Endothelial cell of umbilical vein (primary cell): ENCODE data around the gene SNCB. TPM values are rescaled to one million over a fixed set of nuclear protein-coding genes. Genes with fewer than 3 reads are reported as not detected.

Experiments used
- BruUV-seq: library from RNA; stranded (reverse); fragments of 400-500 nt; replicated peaks from 2 replicates; lab custom pipeline; 2021; lab: Mats Ljungman, UMichigan
- CTCF ChIA-PET: fragments of 300-600, 350-600 bp; sonication (Branson Sonifier 250); formaldehyde crosslinking; loops from one replicate; lab custom pipeline; 2021; ENCODE audit warnings: antibody characterized with exemption, inconsistent platforms; lab: Charles Lee
- POLR2A ChIA-PET: fragments of 300-600, 350-600 bp; sonication (Branson Sonifier 250); formaldehyde crosslinking; loops from one replicate; lab custom pipeline; 2021; ENCODE audit warnings: antibody characterized with exemption, inconsistent platforms; lab: Charles Lee
- DNase-seq: peaks from one replicate; pipeline ENCODE4 v3.0.0-alpha.2; 2011; ENCODE audit warnings: low read depth, low spot score
- FAIRE-seq: peaks from 2 replicates; lab custom pipeline; 2011; peaks lifted over from hg19 to GRCh38; lab: Jason Lieb, UNC
- H2AFZ ChIP-seq: 2 replicates; pipeline ENCODE4 v1.6.0; 2012; ENCODE audit warnings: low read depth, low read length, control low read depth, inconsistent platforms
- H3K27ac ChIP-seq: 2 replicates; pipeline ENCODE4 v1.5.1; 2011; ENCODE audit warnings: low read depth, mild to moderate bottlenecking, control low read depth, low read length, moderate library complexity; ENCODE audit not compliant: insufficient read depth
- H3K27me3 ChIP-seq, 2 experiments: 2 replicates each; pipeline versions ENCODE4 v1.6.0 to v1.6.1; 2011; ENCODE audit warnings: low read length in 2 of 2, mixed read lengths in 1 of 2; ENCODE audit not compliant: control insufficient read depth in 2 of 2, insufficient read depth in 2 of 2
- H3K36me3 ChIP-seq, 2 experiments: 2 replicates in 1 of 2; 3 replicates in 1 of 2; pipeline ENCODE4 v1.5.1; 2011; ENCODE audit warnings: low read length in 2 of 2, mild to moderate bottlenecking in 1 of 2, moderate library complexity in 1 of 2; ENCODE audit not compliant: control insufficient read depth in 2 of 2, insufficient read depth in 2 of 2; ENCODE audit errors: extremely low read depth in 1 of 2
- H3K4me1 ChIP-seq: 3 replicates; pipeline ENCODE4 v1.5.1; 2011; ENCODE audit warnings: mild to moderate bottlenecking, low read length; ENCODE audit not compliant: control insufficient read depth, insufficient read depth; ENCODE audit errors: extremely low read depth
- H3K4me2 ChIP-seq: 2 replicates; pipeline ENCODE4 v1.6.1; 2011; ENCODE audit warnings: low read length, control low read depth, mixed read lengths; ENCODE audit not compliant: insufficient read depth
- H3K4me3 ChIP-seq, 3 experiments: fragments of 200-600 bp in 1 of 3; sonication (generic), shearing (Covaris generic) in 1 of 3; replicated peaks in 1 of 3; 2 replicates each; pipeline ENCODE4 v1.5.1; 2011 to 2016; ENCODE audit warnings: control low read depth in 3 of 3, low read length in 3 of 3, mild to moderate bottlenecking in 2 of 3, inconsistent platforms in 1 of 3, low read depth in 1 of 3, moderate library complexity in 1 of 3; ENCODE audit not compliant: insufficient read depth in 1 of 3
- H3K79me2 ChIP-seq: 2 replicates; pipeline ENCODE4 v1.6.0; 2012; ENCODE audit warnings: low read length, inconsistent platforms; ENCODE audit not compliant: control insufficient read depth, insufficient read depth
- H3K9ac ChIP-seq: replicated peaks from 2 replicates; pipeline ENCODE3; 2011; ENCODE audit warnings: low read length, control low read depth; ENCODE audit not compliant: insufficient read depth; ENCODE audit errors: extremely low read depth
- H3K9me1 ChIP-seq: replicated peaks from 3 replicates; pipeline ENCODE4 v1.6.0; 2011; ENCODE audit warnings: mild to moderate bottlenecking, low read length; ENCODE audit not compliant: control insufficient read depth, insufficient read depth; ENCODE audit errors: extremely low read depth
- H3K9me3 ChIP-seq: replicated peaks from 2 replicates; pipeline ENCODE4 v1.5.1; 2012; ENCODE audit warnings: low read length, inconsistent platforms; ENCODE audit not compliant: control insufficient read depth, insufficient read depth
- H4K20me1 ChIP-seq: replicated peaks from 2 replicates; pipeline ENCODE3; 2011; ENCODE audit warnings: mild to moderate bottlenecking, low read length; ENCODE audit not compliant: control insufficient read depth, insufficient read depth; ENCODE audit errors: extremely low read depth
- CTCF ChIP-seq, 2 donors: IDR thresholded peaks; 1 replicate in 1 of 2; 2 replicates in 1 of 2; pipeline ENCODE4 v1.5.1; 2011; ENCODE audit warnings: low read length in 2 of 2, mild to moderate bottlenecking in 2 of 2, moderate library complexity in 2 of 2, control low read depth in 1 of 2, inconsistent platforms in 1 of 2, low read depth in 1 of 2; ENCODE audit not compliant: insufficient read depth in 1 of 2; ENCODE audit errors: extremely low read depth in 1 of 2
- EZH2 ChIP-seq: IDR thresholded peaks from 2 replicates; pipeline ENCODE4 v1.6.1; 2012; ENCODE audit warnings: borderline replicate concordance, low read depth, mild to moderate bottlenecking, moderate library complexity, low read length, inconsistent platforms; ENCODE audit not compliant: severe bottlenecking
- FOS ChIP-seq: IDR thresholded peaks from 2 replicates; pipeline ENCODE4 v1.6.1; 2011; ENCODE audit warnings: mild to moderate bottlenecking, low read length, moderate library complexity, borderline replicate concordance; ENCODE audit not compliant: insufficient read depth
- GATA2 ChIP-seq: IDR thresholded peaks from 2 replicates; pipeline ENCODE4 v1.7.0; 2011; ENCODE audit warnings: low read depth, mild to moderate bottlenecking, moderate library complexity, mixed read lengths, low read length; ENCODE audit not compliant: insufficient read length, insufficient read depth
- JUN ChIP-seq: IDR thresholded peaks from 2 replicates; pipeline ENCODE4 v1.6.1; 2011; ENCODE audit warnings: borderline replicate concordance, low read depth; ENCODE audit not compliant: insufficient read length, insufficient read depth
- MAX ChIP-seq: IDR thresholded peaks from 2 replicates; pipeline ENCODE4 v1.6.1; 2011; ENCODE audit not compliant: insufficient read depth, insufficient read length
- MYC ChIP-seq: IDR thresholded peaks from one replicate; pipeline ENCODE4 v1.6.1; 2011; ENCODE audit warnings: mild to moderate bottlenecking, low read depth, low read length
- POLR2A ChIP-seq: IDR thresholded peaks from 2 replicates; pipeline ENCODE4 v1.6.1; 2012; ENCODE audit warnings: low read depth, mild to moderate bottlenecking, control low read depth, low read length
- POLR2AphosphoS5 ChIP-seq: IDR thresholded peaks from 2 replicates; pipeline ENCODE4 v1.6.1; 2012; ENCODE audit warnings: low read depth, mild to moderate bottlenecking, control low read depth, low read length, moderate library complexity; ENCODE audit not compliant: insufficient read depth
- dilution Hi-C: fragments of 300-500 bp; cut with MboI; formaldehyde crosslinking; loops from one replicate; pipeline ENCODE4 v1.15.0; 2019; ENCODE audit warnings: low sequenced_read_pairs; ENCODE audit not compliant: extremely low pct_ligation_motif_present
- intact Hi-C: fragments of 100-400 bp; cut with micrococcal nuclease; formaldehyde crosslinking; loops from one replicate; pipeline ENCODE4 v1.10.0; 2022
- polyA plus RNA-seq, 4 experiments: library from polyadenylated mRNA; depleted of rRNA in 3 of 4; stranded (reverse) in 3 of 4; unstranded in 1 of 4; fragments of >200 nt; gene quantifications; 2 replicates each; pipeline versions ENCODE4 v1.2.1 to v1.2.3, GENCODE V29; 2011 to 2012; ENCODE audit warnings: missing spikeins in 1 of 4
- total RNA-seq: library from RNA; stranded (reverse); gene quantifications from 2 replicates; pipeline ENCODE4 v1.2.3, GENCODE V29; 2021

The SNCB gene
- total and polyA plus RNA-seq, 2 donors (not counting 3 experiments of a cell fraction or from before 2014, with no cell fraction given), result 0.08 TPM; not detected in 1

- Histone ChIP-seq H3K4me1 (no peaks in the 10 kb centered on the region), H3K9me3 (no peaks in the 10 kb centered on the region), H3K27ac (no peak overlapping the region), H2AFZ (no peak overlapping the region), H3K27me3 (no peaks in the 10 kb centered on the region), H3K36me3 (no peaks in the 10 kb centered on the region), H3K4me3 (no peak overlapping the region), H3K9me1 (no peaks in the 10 kb centered on the region), H3K79me2 (no peaks in the 10 kb centered on the region), H3K4me2 (no peak overlapping the region), H3K9ac (no peak overlapping the region), H4K20me1 (no peaks in the 10 kb centered on the region)
- BruUV-seq, result no TSS peak
- no peak for FAIRE-seq
- POLR2A ChIA-PET, result no interaction called here
- dilution Hi-C loops, result no loop called here
- CTCF ChIA-PET, result interaction anchor here (0.9 to 1.1 kb wide), 2 partner anchors 12 to 47 kb away, joined by 3 read pairs; partner anchors contain the start of gene SNCB
- no peak for DNase-seq
- TF ChIP-seq FOS, result no peak
- no peak for TF ChIP-seq EZH2
- TF ChIP-seq POLR2AphosphoS5, result no peak
- intact Hi-C loops, result no loop called here
Measured at GRCh38 chr5:176583076-176583475, 47.3 kb downstream of the SNCB start.

- POLR2A ChIA-PET, result no interaction called here
Measured at GRCh38 chr5:176581361-176581760, 49.0 kb downstream of the SNCB start.

More at GRCh38 chr5:176581361-176581760, 49.0 kb downstream of the SNCB start:
- H3K9me1 ChIP-seq, result no peaks in the 10 kb centered on the region
- intact Hi-C loops, result no loop called here
- H4K20me1 ChIP-seq, result no peaks in the 10 kb centered on the region
- no peaks in the 10 kb centered on the region for H3K79me2 ChIP-seq
- CTCF ChIA-PET, result no interaction called here
- DNase-seq, result no peak
- no peaks in the 10 kb centered on the region for H3K27me3 ChIP-seq
- H3K4me3 ChIP-seq, result no peak overlapping the region
- no peak overlapping the region for H3K4me2 ChIP-seq
- no peak overlapping the region for H3K9ac ChIP-seq
- BruUV-seq, result no TSS peak
- H3K27ac ChIP-seq, result no peak overlapping the region
- TF ChIP-seq FOS (no peak), JUN (no peak), POLR2A (no peak), GATA2 (no peak), MYC (no peak), EZH2 (no peak), CTCF (IDR thresholded peaks at IDR 0.05; ENCODE audit: extremely low read depth in 1 of 2, insufficient read depth in 1 of 2, low read depth in 1 of 2, low read length in 2 of 2) (no peak), MAX (no peak), POLR2AphosphoS5 (no peak)
- no peaks in the 10 kb centered on the region for H3K36me3 ChIP-seq
- FAIRE-seq, result no peak
- H3K9me3 ChIP-seq, result no peaks in the 10 kb centered on the region
- no peak overlapping the region for H2AFZ ChIP-seq
- dilution Hi-C loops, result no loop called here
- H3K4me1 ChIP-seq, result no peaks in the 10 kb centered on the region
